Measurements from ENCODE around the gene MYO18B.

MYO18B gene

GRCh38 chr22:26017932-26018331, 275.9 kb downstream of the MYO18B start:
- no peak overlapping the region for H3K4me3 ChIP-seq (replicated peaks in 1 of 2; ENCODE audit: low read depth in 2 of 2, low read length in 2 of 2)
- no peak for DNase-seq (ENCODE audit: low read depth in 2 of 2)
- no peak for TF ChIP-seq CTCF (IDR thresholded peaks at IDR 0.05; ENCODE audit: low read depth, low read length)

GRCh38 chr22:26019596-26019995, 277.6 kb downstream of the MYO18B start:
- no peak overlapping the region for H3K4me3 ChIP-seq (replicated peaks in 1 of 2; ENCODE audit: low read depth in 2 of 2, low read length in 2 of 2)
- TF ChIP-seq CTCF (IDR thresholded peaks at IDR 0.05; ENCODE audit: low read depth, low read length), result no peak
- DNase-seq (ENCODE audit: low read depth in 2 of 2), result no peak

GRCh38 chr22:26021516-26021915, 279.5 kb downstream of the MYO18B start:
- TF ChIP-seq CTCF (IDR thresholded peaks at IDR 0.05; ENCODE audit: low read depth, low read length), result no peak
- no peak for DNase-seq (ENCODE audit: low read depth in 2 of 2)
- no peak overlapping the region for H3K4me3 ChIP-seq (replicated peaks in 1 of 2; ENCODE audit: low read depth in 2 of 2, low read length in 2 of 2)

- no peak for TF ChIP-seq CTCF (IDR thresholded peaks at IDR 0.05; ENCODE audit: low read depth, low read length)
- DNase-seq (ENCODE audit: low read depth in 2 of 2), result no peak
- H3K4me3 ChIP-seq (replicated peaks in 1 of 2; ENCODE audit: low read depth in 2 of 2, low read length in 2 of 2), result no peak overlapping the region
Measured at GRCh38 chr22:26023104-26023775, 281.3 kb downstream of the MYO18B start.

GRCh38 chr22:26025626-26026025, 283.6 kb downstream of the MYO18B start:
- no peak overlapping the region for H3K4me3 ChIP-seq (replicated peaks in 1 of 2; ENCODE audit: low read depth in 2 of 2, low read length in 2 of 2)
- DNase-seq (ENCODE audit: low read depth in 2 of 2), result no peak
- no peak for TF ChIP-seq CTCF (IDR thresholded peaks at IDR 0.05; ENCODE audit: low read depth, low read length)

- DNase-seq (ENCODE audit: low read depth in 2 of 2), result no peak
- no peak overlapping the region for H3K4me3 ChIP-seq (replicated peaks in 1 of 2; ENCODE audit: low read depth in 2 of 2, low read length in 2 of 2)
- TF ChIP-seq CTCF (IDR thresholded peaks at IDR 0.05; ENCODE audit: low read depth, low read length), result no peak
Measured at GRCh38 chr22:26027341-26027740, 285.4 kb downstream of the MYO18B start.

GRCh38 chr22:26031641-26032040, 289.7 kb downstream of the MYO18B start:
- TF ChIP-seq CTCF (IDR thresholded peaks at IDR 0.05; ENCODE audit: low read depth, low read length), result no peak
- H3K4me3 ChIP-seq (replicated peaks in 1 of 2; ENCODE audit: low read depth in 2 of 2, low read length in 2 of 2), result no peak overlapping the region
- no peak for DNase-seq (ENCODE audit: low read depth in 2 of 2)

All from cardiac fibroblast (primary cell).